NCI-H82 (cell line): ENCODE results near the gene CCNA1.

Experiments used
- DNase-seq: peaks from one replicate; lab custom pipeline; 2025; lab: John Stamatoyannopoulos, UW

Gene CCNA1

GRCh38 chr13:36432106-36432544, at the start of gene CCNA1:
CCNA1 (plus strand) TSS chr13:36432495; CDS start chr13:36433057, 562 bp downstream.
- DNase-seq, result peak; percentile 76

DNA sequence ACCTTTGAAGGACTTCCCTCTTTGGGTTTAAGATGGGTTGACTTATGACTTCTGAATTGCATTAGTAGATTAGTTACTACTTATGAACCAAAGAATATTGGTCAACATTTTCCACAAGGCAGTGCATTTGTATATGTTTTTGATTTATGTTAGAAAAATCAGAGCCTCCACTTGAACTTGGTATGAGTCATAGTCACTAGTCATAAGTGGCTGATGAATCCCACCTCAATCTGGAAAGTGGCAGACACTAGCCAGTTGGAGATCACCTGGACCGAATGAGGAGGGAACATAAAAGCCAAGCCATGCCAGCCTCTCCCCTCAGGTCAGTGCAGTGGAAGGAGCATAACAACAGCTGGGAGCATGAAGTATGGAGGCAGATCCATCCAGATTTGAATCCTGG, 46.8 kb upstream of the CCNA1 start:
- DNase-seq, result no peak

GRCh38 chr13:36395280-36395679, 37.0 kb upstream of the CCNA1 start:
- no peak for DNase-seq

- no peak for DNase-seq
Measured at GRCh38 chr13:36405151-36405550, 27.1 kb upstream of the CCNA1 start.

- DNase-seq, result no peak
Measured at GRCh38 chr13:36412736-36413135, 19.6 kb upstream of the CCNA1 start.

DNA sequence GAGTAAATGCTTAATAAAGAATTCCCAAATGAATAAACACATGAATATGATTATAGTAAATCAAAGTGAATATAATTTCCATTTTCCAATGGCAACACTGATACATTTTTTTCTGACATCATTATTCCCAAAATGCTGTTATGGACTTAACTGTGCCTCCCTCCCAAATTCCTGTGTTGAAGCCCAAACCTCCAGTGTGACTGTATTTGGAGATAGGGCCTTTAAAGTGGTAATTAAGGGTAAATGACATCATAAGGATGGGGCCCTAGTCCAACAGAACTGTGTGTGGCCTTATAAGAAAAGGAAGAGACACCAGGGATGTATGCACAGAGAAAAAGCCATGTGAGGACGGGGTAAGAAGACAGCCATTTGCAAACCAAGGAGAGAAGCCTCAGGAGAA, 19.1 kb upstream of the CCNA1 start:
- no peak for DNase-seq

DNA sequence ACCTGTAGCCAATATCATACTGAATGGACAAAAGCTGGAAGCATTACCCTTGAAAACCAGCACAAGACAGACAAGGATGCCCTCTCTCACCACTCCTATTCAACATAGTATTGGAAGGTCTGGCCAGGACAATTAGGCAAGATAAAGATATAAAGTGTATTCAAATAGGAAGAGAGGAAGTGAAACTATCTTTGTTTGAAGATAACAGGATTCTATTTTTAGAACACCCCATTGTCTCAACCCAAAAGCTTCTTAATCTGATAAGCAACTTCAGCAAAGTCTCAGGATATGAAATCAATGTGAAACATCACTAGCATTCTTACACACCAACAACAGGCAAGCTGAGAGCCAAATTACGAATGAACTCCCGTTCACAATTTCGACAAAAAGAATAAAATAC, 17.8 kb upstream of the CCNA1 start:
- no peak for DNase-seq

- DNase-seq, result no peak
Measured at GRCh38 chr13:36417331-36417730, 15.0 kb upstream of the CCNA1 start.

- no peak for DNase-seq
Measured at GRCh38 chr13:36418022-36418805, 14.1 kb upstream of the CCNA1 start.

GRCh38 chr13:36420437-36420891, 11.8 kb upstream of the CCNA1 start:
- DNase-seq, result peak; percentile 89

DNA sequence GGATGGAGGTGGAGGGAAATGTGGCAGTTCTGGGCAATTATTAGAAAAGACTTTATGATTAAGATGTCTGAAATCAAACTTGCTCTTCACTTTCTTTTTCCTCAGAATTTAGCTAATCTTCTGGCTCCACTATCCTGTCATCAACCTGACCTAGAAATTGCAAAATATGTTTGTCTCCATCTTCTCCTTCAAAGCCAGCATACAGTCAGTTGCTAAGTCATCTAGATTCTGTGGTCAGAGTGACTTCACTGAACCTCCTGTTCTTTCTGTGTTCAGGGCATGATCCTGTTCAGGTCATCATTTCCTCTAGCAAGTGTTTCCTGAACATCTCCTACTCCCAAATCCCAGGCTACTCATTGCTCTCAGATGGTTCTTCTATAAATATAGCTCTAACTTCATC, 10.8 kb upstream of the CCNA1 start:
- no peak for DNase-seq

DNA sequence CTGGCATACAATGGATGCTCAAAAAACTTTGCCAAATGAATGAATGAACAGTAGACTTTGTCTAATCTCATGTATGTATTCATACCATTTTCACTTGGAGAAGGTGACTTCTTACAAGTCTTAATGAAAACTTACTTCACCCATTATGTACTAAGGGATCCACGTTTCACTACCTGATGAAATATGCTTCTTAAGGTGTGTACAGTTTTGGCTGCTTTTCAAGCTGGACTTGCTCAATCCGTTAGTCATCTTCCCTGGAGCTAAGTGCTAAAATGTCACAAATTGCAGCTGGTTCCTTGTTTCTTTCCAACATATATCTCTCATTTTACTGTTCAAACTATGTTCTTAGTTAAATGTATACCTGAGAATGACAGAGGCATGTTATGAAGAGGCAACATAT, 4.2 kb upstream of the CCNA1 start:
- DNase-seq, result no peak

DNA sequence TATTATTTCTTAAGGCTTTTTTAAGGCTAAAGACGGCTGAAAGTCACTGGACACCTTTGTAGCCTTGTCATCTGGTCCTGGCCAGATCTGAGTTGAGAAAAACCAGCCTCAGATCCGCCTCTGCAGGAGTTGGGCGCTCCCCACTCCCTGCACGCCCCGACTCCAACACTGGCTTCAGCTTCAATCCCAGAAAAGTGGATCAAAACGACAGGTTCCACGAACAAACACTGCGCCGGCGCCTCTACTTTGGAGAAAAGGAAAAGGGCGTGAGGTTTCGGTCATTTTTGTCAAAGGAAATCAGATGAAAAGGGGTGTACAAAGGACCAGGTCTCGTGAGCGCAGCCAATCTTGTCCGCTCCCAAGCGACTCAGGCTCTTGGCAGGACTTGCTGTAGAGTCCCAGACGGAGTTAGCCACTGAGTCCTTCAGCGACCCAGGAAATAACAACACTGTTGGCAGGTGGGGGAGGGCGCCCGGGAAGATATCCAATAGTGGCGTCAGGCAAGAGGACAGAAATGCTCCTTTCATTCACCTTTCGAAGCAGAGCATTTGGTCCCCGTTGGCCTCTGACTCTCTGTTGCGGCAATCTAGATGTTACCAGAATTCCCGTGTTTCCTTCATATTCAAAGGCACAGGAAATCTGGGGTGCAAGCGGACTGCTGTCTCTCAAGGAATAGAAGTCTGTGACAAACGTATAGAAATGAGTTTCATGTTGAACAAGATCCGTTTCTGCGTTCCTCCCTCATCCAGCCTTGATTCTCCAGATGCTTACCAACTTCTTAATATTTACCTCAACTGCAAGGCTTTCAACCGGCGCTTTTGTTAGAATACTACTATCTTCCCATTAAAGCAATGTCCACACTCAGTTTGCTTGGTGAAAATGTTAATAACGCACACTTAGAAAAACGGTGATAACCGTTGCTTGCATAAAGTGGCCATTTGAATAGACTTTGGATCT, 1.8 kb upstream of the CCNA1 start:
- peak; percentile 29 for DNase-seq

- no peak for DNase-seq
Measured at GRCh38 chr13:36431204-36432105, 840 bp upstream of the CCNA1 start.

DNA sequence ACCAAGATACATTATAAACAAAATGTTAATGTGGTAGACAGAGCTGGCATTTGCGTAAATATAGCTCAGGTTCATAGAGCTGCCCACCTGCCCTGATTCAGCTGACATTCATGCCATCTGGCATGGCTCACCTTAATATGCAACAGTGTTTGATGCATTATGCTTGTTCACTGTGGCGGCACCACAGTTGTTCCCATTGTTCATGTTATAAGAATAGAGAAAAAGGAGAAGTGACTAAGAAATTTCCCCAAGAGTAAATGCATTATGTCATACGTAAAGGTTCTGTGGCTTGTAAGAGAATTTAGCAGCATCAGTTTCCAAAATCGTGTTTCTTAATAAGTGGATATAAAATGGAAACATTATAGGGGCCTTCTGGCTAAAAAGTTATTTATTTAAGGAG, 4.5 kb downstream of the CCNA1 start:
- DNase-seq, result no peak

GRCh38 chr13:36438594-36439483, 6.5 kb downstream of the CCNA1 start:
- DNase-seq, result no peak

DNA sequence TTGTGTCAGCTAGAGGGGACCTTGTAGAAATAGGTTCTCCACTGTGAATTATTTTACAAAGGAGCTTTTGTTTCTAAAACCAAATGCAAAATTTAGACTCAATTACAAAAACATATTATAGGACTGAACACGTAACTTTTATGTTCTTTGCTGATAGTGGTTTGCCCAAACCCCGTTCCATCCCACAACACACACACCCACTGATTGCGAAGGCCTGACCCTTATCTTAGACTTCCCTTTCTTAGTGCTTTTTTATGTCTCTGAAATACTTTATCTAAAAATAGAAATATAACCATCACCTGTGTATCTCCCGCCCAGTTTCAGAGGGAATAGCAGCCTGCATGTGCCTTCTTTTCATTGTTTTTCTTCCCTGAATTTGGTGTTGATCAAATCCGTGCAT, 13.0 kb downstream of the CCNA1 start:
- DNase-seq, result no peak

DNA sequence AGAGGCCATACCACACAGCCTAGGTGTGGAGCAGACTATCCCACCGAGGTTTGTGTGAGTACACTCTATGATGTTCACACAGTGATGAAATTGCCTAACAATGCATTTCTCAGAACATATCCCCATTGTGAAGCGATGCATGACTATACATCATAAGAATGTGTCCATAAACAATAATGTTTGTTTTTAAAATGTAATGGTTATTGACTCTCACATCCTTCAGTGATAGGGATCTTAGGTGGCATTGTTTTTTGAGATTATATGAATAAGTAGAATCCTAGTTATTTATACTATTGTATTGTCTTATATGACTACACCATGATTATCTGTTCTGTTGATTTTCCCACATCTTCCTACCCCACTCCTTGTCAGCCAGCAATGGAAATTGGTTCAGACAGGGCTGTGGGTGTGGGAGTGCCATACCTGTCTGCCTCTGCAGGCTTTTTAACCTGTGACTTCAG, 13.6 kb downstream of the CCNA1 start:
- no peak for DNase-seq

DNA sequence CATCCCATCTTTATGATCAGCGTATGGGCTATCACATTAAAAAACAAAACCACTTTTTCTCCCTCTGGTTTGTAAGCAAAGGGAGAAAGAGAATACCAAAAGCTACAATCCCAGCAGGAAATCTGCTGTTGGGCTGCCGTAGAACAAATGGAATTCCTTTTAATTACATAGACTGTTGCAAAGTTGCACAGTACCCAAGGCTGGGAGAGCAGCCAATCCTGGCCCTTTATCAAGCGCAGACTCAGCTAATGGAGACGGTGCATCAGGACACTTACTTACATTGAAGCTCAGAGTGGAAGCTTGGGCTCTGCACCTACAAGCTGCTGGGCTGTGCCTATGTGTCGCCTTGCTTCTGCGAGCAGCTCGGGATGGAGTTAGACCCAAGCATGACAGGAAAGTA, 15.2 kb downstream of the CCNA1 start:
- no peak for DNase-seq

DNA sequence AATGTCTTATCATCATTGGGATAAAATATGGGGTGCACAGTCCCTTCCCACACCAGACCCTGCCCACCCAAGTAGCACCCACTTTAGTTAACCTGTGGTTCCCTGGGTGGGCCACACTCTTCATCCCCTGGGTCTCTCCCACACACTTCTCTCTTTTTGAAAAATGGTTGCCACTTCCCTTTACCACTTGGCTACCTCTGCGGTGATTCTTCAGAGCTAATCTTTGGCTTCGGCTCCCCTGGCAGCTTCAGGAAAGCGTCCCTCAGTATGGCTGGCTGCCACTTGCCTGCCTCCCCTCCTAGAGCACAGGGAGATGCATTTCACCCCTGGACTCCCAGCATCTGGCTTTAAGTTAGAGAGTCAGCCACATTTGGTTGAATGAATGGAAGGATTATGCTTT, 18.2 kb downstream of the CCNA1 start:
- no peak for DNase-seq

- DNase-seq, result peak; percentile 32
Measured at GRCh38 chr13:36453516-36453915, 21.2 kb downstream of the CCNA1 start.
